Measurements from ENCODE around the gene CACNA2D1.

The CACNA2D1 gene

DNA sequence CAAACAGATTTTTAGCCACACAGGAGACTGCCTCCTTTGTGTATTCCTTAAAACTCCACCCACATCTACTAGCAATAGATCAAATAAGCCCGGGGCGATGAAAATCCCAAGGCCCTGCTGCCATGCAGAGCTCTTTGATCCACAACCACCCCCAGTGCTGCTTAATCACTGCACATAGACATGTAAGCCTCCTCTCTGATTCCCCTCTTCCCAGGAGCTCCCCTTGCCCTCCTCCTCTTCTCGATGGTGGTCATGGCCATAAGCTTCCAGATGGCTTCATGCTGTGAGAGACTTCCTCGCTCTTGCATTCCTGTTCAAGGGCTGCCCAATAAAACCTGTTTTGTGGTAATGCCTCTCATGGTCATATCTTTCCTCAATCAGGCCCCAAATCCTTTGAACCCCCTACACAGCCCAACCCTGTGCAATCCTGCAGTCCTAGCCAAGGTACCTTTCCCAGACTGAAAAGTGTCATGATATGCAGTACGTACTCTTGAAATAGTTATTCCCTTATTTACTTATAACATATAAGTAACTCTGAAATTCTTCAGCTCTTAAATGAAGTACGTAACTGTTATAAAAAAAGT, 158.5 kb downstream of the CACNA2D1 start:
- TF ChIP-seq, protein P1, sequence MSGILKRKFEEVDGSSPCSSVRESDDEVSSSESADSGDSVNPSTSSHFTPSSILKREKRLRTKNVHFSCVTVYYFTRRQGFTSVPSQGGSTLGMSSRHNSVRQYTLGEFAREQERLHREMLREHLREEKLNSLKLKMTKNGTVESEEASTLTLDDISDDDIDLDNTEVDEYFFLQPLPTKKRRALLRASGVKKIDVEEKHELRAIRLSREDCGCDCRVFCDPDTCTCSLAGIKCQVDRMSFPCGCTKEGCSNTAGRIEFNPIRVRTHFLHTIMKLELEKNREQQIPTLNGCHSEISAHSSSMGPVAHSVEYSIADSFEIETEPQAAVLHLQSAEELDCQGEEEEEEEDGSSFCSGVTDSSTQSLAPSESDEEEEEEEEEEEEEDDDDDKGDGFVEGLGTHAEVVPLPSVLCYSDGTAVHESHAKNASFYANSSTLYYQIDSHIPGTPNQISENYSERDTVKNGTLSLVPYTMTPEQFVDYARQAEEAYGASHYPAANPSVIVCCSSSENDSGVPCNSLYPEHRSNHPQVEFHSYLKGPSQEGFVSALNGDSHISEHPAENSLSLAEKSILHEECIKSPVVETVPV (CRISPR knock-in tag; IDR thresholded peaks at IDR 0.05) = no peak
- TF ChIP-seq OSR1 (CRISPR knock-in tag; IDR thresholded peaks at IDR 0.05) (no peak), POU6F1 (CRISPR knock-in tag; IDR thresholded peaks at IDR 0.05; ENCODE audit: borderline replicate concordance, low read depth) (no peak), ISL1 (CRISPR knock-in tag; IDR thresholded peaks at IDR 0.05) (no peak), CREB5 (CRISPR knock-in tag; IDR thresholded peaks at IDR 0.05; ENCODE audit: low read depth) (no peak), TOX (CRISPR knock-in tag; IDR thresholded peaks at IDR 0.05; ENCODE audit: borderline replicate concordance) (no peak), ZNF70 (CRISPR knock-in tag; IDR thresholded peaks at IDR 0.05) (no peak), TSHZ2 (CRISPR knock-in tag; IDR thresholded peaks at IDR 0.05) (no peak), SNAI2 (CRISPR knock-in tag; IDR thresholded peaks at IDR 0.05) (no peak), ZC3H10 (CRISPR knock-in tag; IDR thresholded peaks at IDR 0.05) (no peak), CSDC2 (CRISPR knock-in tag; IDR thresholded peaks at IDR 0.05) (no peak), ARNTL (CRISPR knock-in tag; IDR thresholded peaks at IDR 0.05; ENCODE audit: borderline replicate concordance, low read depth) (no peak), TCF4 (CRISPR knock-in tag; IDR thresholded peaks at IDR 0.05; ENCODE audit: borderline replicate concordance) (no peak), ZFP3 (CRISPR knock-in tag; IDR thresholded peaks at IDR 0.05) (no peak), RARB (CRISPR knock-in tag; IDR thresholded peaks at IDR 0.05) (no peak), PPARA (CRISPR knock-in tag; IDR thresholded peaks at IDR 0.05; ENCODE audit: borderline replicate concordance) (no peak), GLIS3 (CRISPR knock-in tag; IDR thresholded peaks at IDR 0.05) (no peak), ZFP30 (CRISPR knock-in tag; IDR thresholded peaks at IDR 0.05) (no peak), ZNF8 (CRISPR knock-in tag; IDR thresholded peaks at IDR 0.05) (no peak)
- ATAC-seq = no peak

DNA sequence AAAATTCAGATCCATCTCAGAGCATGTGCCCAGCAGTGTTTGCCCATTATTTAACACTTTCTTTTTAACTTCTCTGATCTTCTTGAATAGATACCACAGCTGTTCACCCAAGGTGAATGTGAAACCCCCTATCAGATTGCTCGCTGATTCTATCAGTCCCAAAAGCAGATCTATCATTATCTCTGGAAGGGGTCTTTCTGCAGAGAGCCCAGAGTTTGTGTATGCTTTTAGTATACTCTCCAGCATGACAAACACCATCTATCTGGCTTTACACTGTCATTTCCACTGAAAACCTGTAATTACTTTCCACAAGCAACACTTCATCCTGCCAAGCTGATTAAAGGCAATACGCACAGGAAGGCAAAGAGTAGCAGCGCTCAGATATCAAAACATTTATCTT, 168.2 kb downstream of the CACNA2D1 start:
- ATAC-seq = no peak
- no peak for TF ChIP-seq GLIS3 (CRISPR knock-in tag; IDR thresholded peaks at IDR 0.05)
- TF ChIP-seq TOX (CRISPR knock-in tag; IDR thresholded peaks at IDR 0.05; ENCODE audit: borderline replicate concordance) = no peak
- TF ChIP-seq ZNF8 (CRISPR knock-in tag; IDR thresholded peaks at IDR 0.05) = no peak
- no peak for TF ChIP-seq TCF4 (CRISPR knock-in tag; IDR thresholded peaks at IDR 0.05; ENCODE audit: borderline replicate concordance)
- no peak for TF ChIP-seq RARB (CRISPR knock-in tag; IDR thresholded peaks at IDR 0.05)
- no peak for TF ChIP-seq POU6F1 (CRISPR knock-in tag; IDR thresholded peaks at IDR 0.05; ENCODE audit: borderline replicate concordance, low read depth)
- TF ChIP-seq, protein P1 (CRISPR knock-in tag; IDR thresholded peaks at IDR 0.05) = no peak
- no peak for TF ChIP-seq ZNF70 (CRISPR knock-in tag; IDR thresholded peaks at IDR 0.05)
- no peak for TF ChIP-seq PPARA (CRISPR knock-in tag; IDR thresholded peaks at IDR 0.05; ENCODE audit: borderline replicate concordance)
- no peak for TF ChIP-seq ZFP3 (CRISPR knock-in tag; IDR thresholded peaks at IDR 0.05)
- no peak for TF ChIP-seq OSR1 (CRISPR knock-in tag; IDR thresholded peaks at IDR 0.05)
- TF ChIP-seq ZNF565 (CRISPR knock-in tag; conservative IDR thresholded peaks at IDR 0.05; ENCODE audit: low read depth) = no peak
- no peak for TF ChIP-seq ESRRG (CRISPR knock-in tag; IDR thresholded peaks at IDR 0.05)
- TF ChIP-seq CSDC2 (CRISPR knock-in tag; IDR thresholded peaks at IDR 0.05) = no peak

Measured in SK-N-SH treated with all-trans-retinoic acid at 6 μM for 48 hours (cell line).